H9 (cell line): ENCODE results near the gene INHBB. TPM values are rescaled to one million over a fixed set of nuclear protein-coding genes. Genes with fewer than 3 reads are reported as not detected.

Experiments used
- DNase-seq: peaks from one replicate; pipeline ENCODE4 v3.0.0-alpha.2; 2017
- H2AFZ ChIP-seq: one replicate; pipeline ENCODE4 v1.6.1; 2013; ENCODE audit warnings: mild to moderate bottlenecking, low read length, control low read depth, moderate library complexity
- H2AK5ac ChIP-seq: 2 replicates; pipeline ENCODE4 v1.6.1; 2013; ENCODE audit warnings: low read length, control low read depth, mixed read lengths; ENCODE audit not compliant: insufficient read length
- H2BK120ac ChIP-seq: one replicate; pipeline ENCODE4 v1.6.1; 2013; ENCODE audit warnings: low read depth, mild to moderate bottlenecking, low read length, control low read depth, inconsistent platforms; ENCODE audit not compliant: poor library complexity, severe bottlenecking
- H2BK12ac ChIP-seq: 2 replicates; pipeline ENCODE4 v1.6.1; 2013; ENCODE audit warnings: low read length, control low read depth, mixed read lengths, low read depth; ENCODE audit not compliant: insufficient read length
- H2BK15ac ChIP-seq: 2 replicates; pipeline ENCODE4 v1.6.1; 2013; ENCODE audit warnings: low read depth, low read length, control low read depth
- H2BK20ac ChIP-seq: one replicate; pipeline ENCODE4 v1.6.1; 2013; ENCODE audit warnings: low read depth, mild to moderate bottlenecking, low read length, control low read depth, inconsistent platforms; ENCODE audit not compliant: poor library complexity, severe bottlenecking
- H2BK5ac ChIP-seq: 2 replicates; pipeline ENCODE4 v1.6.1; 2013; ENCODE audit warnings: low read length, control low read depth, mixed read lengths; ENCODE audit not compliant: insufficient read length
- H3K14ac ChIP-seq: 2 replicates; pipeline ENCODE4 v1.6.1; 2013; ENCODE audit warnings: low read length, control low read depth; ENCODE audit not compliant: insufficient read depth
- H3K18ac ChIP-seq: 2 replicates; pipeline ENCODE4 v1.6.1; 2013; ENCODE audit warnings: low read depth, mild to moderate bottlenecking, mixed read lengths, low read length, control low read depth; ENCODE audit not compliant: insufficient read length
- H3K23ac ChIP-seq: 2 replicates; pipeline ENCODE4 v1.6.1; 2013; ENCODE audit warnings: low read length, control low read depth, mixed read lengths, low read depth; ENCODE audit not compliant: insufficient read length
- H3K23me2 ChIP-seq: 2 replicates; pipeline ENCODE4 v1.6.1; 2013; ENCODE audit warnings: low read depth, mild to moderate bottlenecking, mixed read lengths, low read length, control low read depth; ENCODE audit not compliant: insufficient read length, poor library complexity, severe bottlenecking
- H3K27ac ChIP-seq: 2 replicates; pipeline ENCODE4 v1.5.1; 2013; ENCODE audit warnings: low read length, control low read depth, mixed read lengths, low read depth; ENCODE audit not compliant: insufficient read length
- H3K27me3 ChIP-seq: 2 replicates; pipeline ENCODE4 v1.6.1; 2013; ENCODE audit warnings: low read length, control low read depth, inconsistent platforms; ENCODE audit not compliant: insufficient read depth
- H3K4ac ChIP-seq: 2 replicates; pipeline ENCODE4 v1.6.1; 2013; ENCODE audit warnings: low read depth, mild to moderate bottlenecking, control low read depth, inconsistent platforms, low read length, moderate library complexity
- H3K4me1 ChIP-seq: 2 replicates; pipeline ENCODE4 v1.6.1; 2013; ENCODE audit warnings: low read length, control low read depth, inconsistent platforms; ENCODE audit not compliant: insufficient read depth
- H3K4me2 ChIP-seq: 2 replicates; pipeline ENCODE4 v1.6.1; 2013; ENCODE audit warnings: low read length, control low read depth, mixed read lengths; ENCODE audit not compliant: insufficient read length, insufficient read depth
- H3K56ac ChIP-seq: 2 replicates; pipeline ENCODE4 v1.6.1; 2013; ENCODE audit warnings: low read depth, mild to moderate bottlenecking, mixed read lengths, low read length, control low read depth; ENCODE audit not compliant: insufficient read length
- H3K79me1 ChIP-seq: 2 replicates; pipeline ENCODE4 v1.6.1; 2013; ENCODE audit warnings: low read depth, mild to moderate bottlenecking, moderate library complexity, low read length, control low read depth, inconsistent platforms; ENCODE audit not compliant: insufficient read depth, poor library complexity, severe bottlenecking
- H3K79me2 ChIP-seq: 2 replicates; pipeline ENCODE4 v1.6.1; 2013; ENCODE audit warnings: low read length, control low read depth, inconsistent platforms; ENCODE audit not compliant: insufficient read depth
- H3K9ac ChIP-seq: 2 replicates; pipeline ENCODE4 v1.6.1; 2013; ENCODE audit warnings: low read length, control low read depth, mixed read lengths; ENCODE audit not compliant: insufficient read length; ENCODE audit errors: extremely low read depth
- H3K9me3 ChIP-seq: one replicate; pipeline ENCODE4 v1.6.1; 2013; ENCODE audit warnings: low read depth, low read length, inconsistent platforms; ENCODE audit not compliant: control insufficient read depth
- H3T11ph ChIP-seq: one replicate; pipeline ENCODE4 v1.6.1; 2013; ENCODE audit warnings: mild to moderate bottlenecking, low read length, control low read depth, inconsistent platforms
- H4K20me1 ChIP-seq: one replicate; pipeline ENCODE4 v1.6.1; 2013; ENCODE audit not compliant: control insufficient read depth, insufficient read length, insufficient read depth
- H4K5ac ChIP-seq: 2 replicates; pipeline ENCODE4 v1.6.1; 2013; ENCODE audit warnings: low read depth, mild to moderate bottlenecking, mixed read lengths, low read length, control low read depth; ENCODE audit not compliant: insufficient read length
- H4K8ac ChIP-seq: replicated peaks from 2 replicates; pipeline ENCODE4 v1.6.1; 2013; ENCODE audit warnings: low read length, control low read depth, mixed read lengths, low read depth; ENCODE audit not compliant: insufficient read length
- H4K91ac ChIP-seq: 2 replicates; pipeline ENCODE4 v1.6.1; 2013; ENCODE audit warnings: low read depth, mild to moderate bottlenecking, moderate library complexity, mixed read lengths, low read length, control low read depth; ENCODE audit not compliant: insufficient read length
- H3K27ac Mint-ChIP-seq, 3 experiments: 2 replicates in 2 of 3; 3 replicates in 1 of 3; pipeline ENCODE4 v1.8.0; 2020 to 2021; ENCODE audit warnings: mixed read lengths in 3 of 3, mild to moderate bottlenecking in 1 of 3, moderate library complexity in 1 of 3
- H3K27me3 Mint-ChIP-seq: 2 replicates; pipeline ENCODE4 v1.8.0; 2021; ENCODE audit warnings: low read depth, mild to moderate bottlenecking, moderate library complexity, mixed read lengths
- H3K36me3 Mint-ChIP-seq, 3 experiments: 2 replicates in 2 of 3; 3 replicates in 1 of 3; pipeline ENCODE4 v1.8.0; 2020 to 2021; ENCODE audit warnings: low read depth in 3 of 3, mixed read lengths in 3 of 3; ENCODE audit not compliant: insufficient read depth in 1 of 3
- H3K4me1 Mint-ChIP-seq, 2 experiments: 2 replicates each; pipeline ENCODE4 v1.8.0; 2020; ENCODE audit warnings: mixed read lengths in 2 of 2
- H3K4me3 Mint-ChIP-seq, 2 experiments: 2 replicates in 1 of 2; 3 replicates in 1 of 2; pipeline ENCODE4 v1.8.0; 2020 to 2021; ENCODE audit warnings: mild to moderate bottlenecking in 2 of 2, mixed read lengths in 2 of 2, moderate library complexity in 1 of 2
- H3K9me3 Mint-ChIP-seq, 2 experiments: 2 replicates in 1 of 2; 3 replicates in 1 of 2; pipeline ENCODE4 v1.8.0; 2020; ENCODE audit warnings: mild to moderate bottlenecking in 2 of 2, mixed read lengths in 2 of 2, moderate library complexity in 1 of 2
- CTCF ChIP-seq: fragments of 200-600 bp; sonication (generic); conservative IDR thresholded peaks from 3 replicates; pipeline ENCODE4 v1.8.0; 2021; ENCODE audit warnings: antibody characterized with exemption, mild to moderate bottlenecking
- total RNA-seq: library from RNA; stranded (reverse); gene quantifications from 2 replicates; pipeline ENCODE4 v1.2.1, GENCODE V29; 2021

The INHBB gene
- total RNA-seq, 1 experiment from 2014 or later: 0.13 TPM

DNA sequence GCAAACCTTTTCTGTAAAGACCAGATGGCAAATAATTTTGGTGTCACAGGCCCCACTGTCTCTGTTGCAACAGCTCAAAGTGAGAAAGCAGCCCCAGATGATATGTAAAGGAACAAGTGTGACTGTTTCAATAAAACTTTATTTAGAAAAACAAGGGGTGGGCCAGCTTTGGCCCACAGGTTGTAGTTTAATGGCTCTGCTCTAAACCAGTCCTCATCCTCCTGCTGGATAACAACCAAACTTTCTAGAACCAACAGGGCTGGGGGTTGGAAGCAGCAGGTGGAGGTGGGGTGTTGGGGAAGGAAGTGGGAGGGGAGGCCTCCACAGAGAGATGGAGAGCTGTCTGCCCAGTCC lies 28.8 kb upstream of the INHBB start:
- H3K27me3 Mint-ChIP-seq: peaks cover 73% of the 10 kb centered on the region

More for the DNA sequence above, 28.8 kb upstream of the INHBB start:
- H2BK5ac ChIP-seq: no peak overlapping the region
- peaks cover 4% of the 10 kb centered on the region for H3K23me2 ChIP-seq
- H3K23ac ChIP-seq: no peak overlapping the region
- H3K9me3 ChIP-seq: no peaks in the 10 kb centered on the region
- no peak overlapping the region for H3K56ac ChIP-seq
- H3K4ac ChIP-seq: no peak overlapping the region
- H3K4me1 ChIP-seq: no peaks in the 10 kb centered on the region
- H4K5ac ChIP-seq: no peak overlapping the region
- H4K20me1 ChIP-seq: peaks cover 2% of the 10 kb centered on the region
- no peaks in the 10 kb centered on the region for H3K79me1 ChIP-seq
- H2BK120ac ChIP-seq: no peak overlapping the region
- H2BK12ac ChIP-seq: no peak overlapping the region
- H2AK5ac ChIP-seq: no peak overlapping the region
- no peak overlapping the region for H3K4me3 Mint-ChIP-seq
- H3K9ac ChIP-seq: no peak overlapping the region
- no peak overlapping the region for H3K4me2 ChIP-seq
- TF ChIP-seq CTCF: no peak
- no peak overlapping the region for H3K27ac Mint-ChIP-seq
- no peak overlapping the region for H2BK20ac ChIP-seq
- H3K18ac ChIP-seq: no peak overlapping the region
- peaks cover 13 to 32% of the 10 kb centered on the region in 2 experiments for H3K4me1 Mint-ChIP-seq
- no peak overlapping the region for H3K27ac ChIP-seq
- no peaks in the 10 kb centered on the region for H3K79me2 ChIP-seq
- no peak overlapping the region for H3K14ac ChIP-seq
- DNase-seq: no peak
- peaks cover 6% of the 10 kb centered on the region; the same call in 1 of the 2 replicates for H3K27me3 ChIP-seq
- no peak overlapping the region for H2AFZ ChIP-seq
- no peak overlapping the region for H2BK15ac ChIP-seq
- no peak overlapping the region for H3T11ph ChIP-seq
- no peak overlapping the region for H4K91ac ChIP-seq
- no peak overlapping the region for H4K8ac ChIP-seq
- no peaks in the 10 kb centered on the region; a peak in 2 of 5 replicates for H3K9me3 Mint-ChIP-seq
- no peaks in the 10 kb centered on the region; a peak in 1 of 7 replicates for H3K36me3 Mint-ChIP-seq
